Activated CD8-positive, alpha-beta memory T cell treated with anti-CD3 and anti-CD28 coated beads, Interleukin-2, amount 50 U/mL, for 24 hours (primary cell): ENCODE data around the gene TMEM203.
"Not testable (repeated sequence)": the region's sequence is repeated elsewhere in the genome, so short reads cannot be mapped to it uniquely, and the experiment has no call there.

Experiments used
- DNase-seq: peaks from one replicate; pipeline ENCODE4 v3.0.0-alpha.2; 2020; ENCODE audit errors: extremely low read depth

TMEM203 gene

DNA sequence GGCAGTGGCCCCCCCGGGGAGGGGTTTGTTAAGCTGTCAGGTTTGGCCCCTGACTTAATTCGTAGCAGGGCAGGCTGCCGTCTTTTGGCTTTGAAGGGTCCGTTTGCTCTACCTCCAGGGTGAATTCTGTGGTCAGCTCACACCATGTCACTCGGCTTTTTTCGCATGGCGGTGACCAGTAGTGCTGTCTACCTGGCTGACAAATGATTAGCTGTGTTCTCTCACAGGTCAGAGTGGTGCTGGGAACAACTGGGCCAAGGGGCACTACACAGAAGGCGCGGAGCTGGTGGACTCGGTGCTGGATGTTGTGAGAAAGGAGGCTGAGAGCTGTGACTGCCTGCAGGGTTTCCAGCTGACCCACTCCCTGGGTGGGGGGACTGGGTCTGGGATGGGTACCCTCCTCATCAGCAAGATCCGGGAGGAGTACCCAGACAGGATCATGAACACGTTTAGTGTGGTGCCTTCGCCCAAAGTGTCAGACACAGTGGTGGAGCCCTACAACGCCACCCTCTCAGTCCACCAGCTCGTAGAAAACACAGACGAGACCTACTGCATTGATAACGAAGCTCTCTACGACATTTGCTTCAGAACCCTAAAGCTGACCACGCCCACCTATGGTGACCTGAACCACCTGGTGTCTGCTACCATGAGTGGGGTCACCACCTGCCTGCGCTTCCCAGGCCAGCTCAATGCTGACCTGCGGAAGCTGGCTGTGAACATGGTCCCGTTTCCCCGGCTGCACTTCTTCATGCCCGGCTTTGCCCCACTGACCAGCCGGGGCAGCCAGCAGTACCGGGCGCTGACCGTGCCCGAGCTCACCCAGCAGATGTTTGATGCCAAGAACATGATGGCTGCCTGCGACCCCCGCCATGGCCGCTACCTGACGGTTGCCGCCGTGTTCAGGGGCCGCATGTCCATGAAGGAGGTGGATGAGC, 37.1 kb upstream of the TMEM203 start:
- DNase-seq, result no peak

DNA sequence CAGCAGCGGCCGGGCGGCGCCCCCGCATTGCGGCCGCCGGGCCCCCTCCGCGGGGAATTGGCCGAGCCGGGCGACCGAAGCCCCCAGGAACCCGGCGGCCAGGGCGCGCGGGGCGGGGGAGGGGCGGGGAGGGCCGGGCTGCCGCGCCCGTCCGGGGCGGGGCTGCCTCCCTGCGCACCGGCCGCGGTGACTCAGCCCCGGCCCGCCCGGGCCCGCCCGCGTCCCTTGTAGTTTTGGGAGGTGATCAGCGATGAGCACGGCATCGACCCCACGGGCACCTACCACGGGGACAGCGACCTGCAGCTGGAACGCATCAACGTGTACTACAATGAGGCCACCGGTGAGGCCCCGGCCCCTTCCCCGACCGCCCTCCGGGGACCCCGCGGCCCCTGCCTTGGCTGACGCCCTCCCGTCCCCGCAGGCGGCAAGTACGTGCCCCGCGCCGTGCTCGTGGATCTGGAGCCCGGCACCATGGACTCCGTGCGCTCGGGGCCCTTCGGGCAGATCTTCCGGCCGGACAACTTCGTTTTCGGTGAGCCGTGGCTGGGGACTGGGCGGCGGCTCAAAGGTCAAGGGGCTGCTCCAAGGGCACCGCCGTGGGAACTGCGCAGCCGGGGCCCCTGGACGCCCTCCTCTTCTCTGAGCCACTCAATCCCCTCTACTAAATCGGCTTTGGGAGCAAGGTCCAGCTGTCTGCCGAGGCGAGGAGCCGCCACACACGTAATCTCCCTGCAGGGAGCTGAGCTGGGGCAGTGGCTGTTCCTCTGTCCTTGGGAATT, 36.2 kb upstream of the TMEM203 start:
- no peak for DNase-seq

DNA sequence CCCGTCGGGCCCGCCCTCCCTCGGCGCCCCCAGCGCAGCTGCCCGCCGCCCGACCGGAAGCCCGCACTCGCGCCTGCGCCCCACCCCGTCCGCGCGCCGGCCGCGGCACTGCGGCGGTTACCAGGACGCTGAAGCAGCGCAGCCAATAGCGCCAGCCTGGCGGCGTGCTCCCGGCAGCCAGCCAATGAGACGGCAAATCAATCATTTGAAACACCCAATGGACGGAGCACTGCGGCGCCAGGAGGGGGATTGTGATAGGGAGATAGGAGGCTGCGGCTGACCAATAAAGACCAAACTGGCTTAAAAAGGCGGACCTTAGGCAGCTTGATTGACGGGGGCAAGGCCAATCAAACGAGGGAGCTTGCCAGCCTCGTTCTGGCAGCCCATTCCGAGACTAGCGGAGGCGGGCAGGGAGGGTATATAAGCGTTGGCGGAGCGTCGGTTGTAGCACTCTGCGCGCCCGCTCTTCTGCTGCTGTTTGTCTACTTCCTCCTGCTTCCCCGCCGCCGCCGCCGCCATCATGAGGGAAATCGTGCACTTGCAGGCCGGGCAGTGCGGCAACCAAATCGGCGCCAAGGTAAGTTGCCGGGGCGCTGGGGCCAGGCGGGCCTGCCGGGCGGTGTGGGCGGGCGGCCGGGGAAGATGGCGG, 35.5 kb upstream of the TMEM203 start, which contains the start of gene TUBB4B:
TUBB4B (plus strand) TSS at position 447 of the 649 bp plus-strand sequence; CDS start at position 521, 74 bp downstream.
- DNase-seq, result peak; percentile 97

DNA sequence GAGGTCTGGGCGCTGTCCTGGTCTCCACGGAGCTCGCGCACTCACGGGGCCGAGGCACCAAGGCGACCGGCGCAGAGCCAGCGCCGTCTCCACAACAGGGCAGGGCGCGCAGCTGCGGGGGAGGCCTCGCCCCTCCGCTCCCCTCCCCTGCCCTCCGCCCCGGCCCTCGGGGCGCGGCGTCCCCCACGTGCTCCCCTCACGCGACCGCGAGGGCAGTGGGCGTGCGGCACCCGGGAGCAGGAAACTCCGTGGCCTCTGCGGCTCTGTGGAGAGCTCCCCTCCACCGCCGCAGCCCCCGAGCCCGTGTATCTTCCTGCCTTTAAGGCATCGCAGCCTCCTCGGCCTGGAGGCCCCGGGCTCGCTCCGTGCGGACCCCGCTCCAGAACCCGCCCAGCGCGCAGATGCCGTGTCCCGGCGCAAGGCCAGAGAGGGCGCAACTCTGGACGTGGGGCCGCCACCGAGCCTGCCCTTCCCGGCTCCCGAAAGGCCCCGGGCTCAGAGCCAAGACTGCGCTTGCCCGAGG, 34.9 kb upstream of the TMEM203 start:
- peak; percentile 32 for DNase-seq

DNA sequence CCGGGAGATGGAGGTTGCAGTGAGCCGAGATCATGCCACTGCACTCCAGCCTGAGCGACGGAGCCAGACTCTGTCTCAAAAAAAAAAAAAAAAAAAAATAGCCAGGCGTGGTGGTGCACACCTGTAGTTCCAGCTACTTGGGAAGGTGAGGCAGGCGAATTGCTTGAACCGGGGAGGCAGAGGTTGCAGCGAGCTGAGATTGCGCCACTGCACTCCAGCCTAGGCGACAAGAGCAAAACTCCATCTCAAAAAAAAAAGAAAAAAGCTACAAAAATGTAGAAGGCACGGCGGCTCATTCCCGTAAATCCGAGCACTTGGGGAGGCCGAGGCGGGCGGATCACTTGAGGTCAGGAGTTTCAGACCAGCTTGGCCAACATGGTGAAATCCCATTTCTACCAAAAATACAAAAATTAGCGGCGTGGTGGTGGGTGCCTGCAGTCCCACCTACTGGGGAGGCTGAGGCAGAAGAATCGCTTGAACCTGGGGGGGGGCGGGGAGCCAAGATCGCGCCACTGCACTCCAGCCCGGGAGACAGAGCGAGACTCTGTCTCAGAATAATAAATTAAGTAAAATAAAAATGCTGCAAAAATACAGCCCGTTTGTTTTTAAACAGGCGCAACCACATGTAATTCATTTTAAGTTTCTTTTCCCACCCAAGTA, 34.2 kb upstream of the TMEM203 start:
- not testable (repeated sequence) for DNase-seq

DNA sequence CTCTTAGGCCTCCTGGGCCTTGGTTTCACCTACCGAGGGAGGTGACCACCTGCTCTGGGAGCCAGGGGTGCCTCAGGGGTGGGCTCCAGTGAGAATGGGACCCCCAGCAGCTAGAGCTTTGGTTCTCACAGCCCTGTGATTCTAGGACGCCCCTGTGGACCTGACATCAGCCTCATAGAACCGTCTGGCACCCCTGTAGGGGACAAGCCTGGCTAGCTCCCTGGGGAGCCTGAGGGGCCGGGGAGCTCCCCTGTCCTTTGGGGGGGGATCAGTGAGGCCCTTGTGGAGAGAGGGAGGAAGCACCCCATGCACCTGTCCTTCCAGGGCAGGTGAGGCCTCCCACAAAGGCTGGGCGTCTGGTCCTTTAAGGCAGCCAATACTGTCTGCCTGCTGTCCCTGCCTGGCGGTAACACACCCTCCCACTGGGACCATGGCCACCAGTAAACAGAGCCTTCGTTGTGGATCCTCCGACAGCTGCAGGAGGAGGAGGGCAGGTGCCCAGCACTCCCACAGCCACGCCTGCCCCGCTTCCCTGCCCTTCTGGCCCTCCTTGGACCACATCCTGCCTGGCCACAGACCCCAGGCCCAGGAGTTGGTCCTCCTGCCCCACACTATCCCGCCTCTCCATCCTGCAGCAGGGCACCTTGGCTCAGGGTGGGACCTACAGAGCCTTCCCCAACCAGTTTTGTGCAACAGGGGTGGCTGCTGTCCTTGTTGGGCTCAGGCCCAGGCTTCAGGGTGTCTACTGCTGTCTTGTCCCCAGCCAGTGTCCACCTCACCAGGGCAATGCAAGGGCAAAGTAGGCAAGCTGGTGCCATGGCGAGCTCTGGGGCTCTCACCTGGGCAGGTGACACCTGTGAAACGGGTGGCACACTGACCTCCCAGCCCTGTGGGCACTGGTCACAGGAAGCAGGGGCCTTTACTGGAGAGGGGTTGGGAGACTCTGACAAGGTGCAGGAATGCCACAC, 32.6 kb upstream of the TMEM203 start:
- DNase-seq, result no peak

DNA sequence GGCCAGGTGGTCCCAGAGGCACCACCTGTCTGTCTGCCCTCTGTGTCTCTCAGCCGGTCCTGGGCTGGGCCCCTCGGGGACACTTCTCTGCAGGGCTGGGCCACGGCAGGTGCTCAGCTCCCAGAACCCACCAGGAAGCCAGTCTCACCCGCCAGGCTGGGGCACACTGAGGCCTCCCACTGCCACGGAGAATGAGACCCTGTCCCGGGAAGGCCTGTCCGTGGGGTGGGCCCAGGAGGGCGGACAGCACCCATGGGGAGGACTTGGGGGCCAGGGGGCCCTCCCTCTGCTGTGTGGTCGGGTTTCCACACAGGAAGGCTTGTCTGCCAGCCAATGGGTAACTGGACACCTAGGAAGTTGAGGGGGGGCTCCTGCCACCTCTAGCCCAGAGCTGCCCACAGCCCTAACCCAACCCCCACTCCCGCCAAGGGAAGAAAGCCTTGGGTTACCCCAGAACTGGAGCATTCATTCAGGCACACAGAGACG, 31.5 kb upstream of the TMEM203 start:
- DNase-seq, result no peak

DNA sequence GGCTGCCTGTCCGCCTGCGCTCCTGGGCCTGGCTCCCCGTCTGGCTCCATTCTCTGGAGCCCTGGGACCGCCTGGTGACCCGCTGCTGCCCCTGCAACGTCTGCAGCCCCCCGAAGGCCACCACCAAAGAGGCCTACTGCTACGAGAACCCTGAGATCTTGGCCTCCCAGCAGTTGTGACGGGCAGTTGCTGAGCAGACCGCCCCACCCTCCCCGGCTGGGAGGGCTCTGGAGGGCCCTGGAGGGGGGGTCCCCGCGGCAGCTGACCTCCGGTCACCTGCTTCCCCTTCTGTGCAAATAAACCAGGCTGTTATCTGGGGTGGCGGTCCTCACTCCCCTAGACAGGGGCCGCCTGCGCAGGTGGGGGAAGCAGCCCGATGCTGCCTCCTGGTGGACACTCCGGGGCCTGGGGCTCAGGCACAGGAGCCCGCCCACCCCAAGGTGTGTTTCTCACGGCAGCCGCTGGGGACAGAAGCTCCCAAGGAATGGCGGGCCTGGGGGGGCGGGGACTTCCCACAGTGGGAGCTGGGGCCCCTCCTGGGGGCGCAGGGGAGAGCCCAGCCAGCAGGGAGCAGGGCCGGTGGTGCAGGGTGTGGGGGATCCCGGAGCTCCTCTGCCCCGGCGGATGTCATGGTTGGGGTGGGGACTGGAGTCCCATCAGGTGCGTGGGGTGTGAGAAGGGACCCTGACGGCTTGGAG, 30.9 kb upstream of the TMEM203 start:
- peak; percentile 72 for DNase-seq

DNA sequence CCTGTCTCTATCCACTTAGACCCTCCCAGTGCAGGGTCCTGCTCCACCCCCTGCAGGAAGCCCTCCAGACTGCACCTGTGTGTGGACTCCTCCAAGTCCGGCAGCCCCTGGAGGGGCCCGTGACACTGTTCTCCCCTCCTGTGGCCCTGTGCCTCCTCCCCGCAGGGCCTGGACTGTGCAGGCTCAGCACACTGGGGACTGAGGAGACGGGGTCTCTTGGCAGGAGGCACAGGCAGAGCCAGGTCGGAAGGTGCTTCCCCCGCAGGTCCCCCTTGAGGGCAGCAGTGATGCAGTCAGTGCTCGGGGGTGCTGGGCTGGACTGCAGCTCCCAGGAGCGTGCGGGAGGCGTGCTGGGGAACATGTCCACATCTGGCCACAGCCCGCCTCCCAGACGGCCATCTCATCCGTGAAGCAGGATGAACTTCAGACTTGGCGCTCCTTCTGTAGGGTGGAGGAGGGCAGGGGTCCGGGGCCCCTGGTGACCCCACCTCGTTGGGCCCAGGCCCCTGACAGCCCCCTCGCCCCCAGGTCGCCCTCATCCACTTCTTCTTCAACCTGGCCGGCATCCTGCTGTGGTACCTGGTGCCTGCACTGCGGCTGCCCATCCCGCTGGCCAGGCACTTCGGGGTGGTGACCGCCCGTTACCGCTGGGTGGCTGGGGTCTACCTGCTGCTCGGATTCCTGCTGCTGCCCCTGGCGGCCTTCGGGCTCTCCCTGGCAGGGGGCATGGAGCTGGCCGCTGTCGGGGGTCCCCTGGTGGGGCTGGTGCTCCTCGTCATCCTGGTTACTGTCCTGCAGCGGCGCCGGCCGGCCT, 30.2 kb upstream of the TMEM203 start:
- DNase-seq, result no peak

DNA sequence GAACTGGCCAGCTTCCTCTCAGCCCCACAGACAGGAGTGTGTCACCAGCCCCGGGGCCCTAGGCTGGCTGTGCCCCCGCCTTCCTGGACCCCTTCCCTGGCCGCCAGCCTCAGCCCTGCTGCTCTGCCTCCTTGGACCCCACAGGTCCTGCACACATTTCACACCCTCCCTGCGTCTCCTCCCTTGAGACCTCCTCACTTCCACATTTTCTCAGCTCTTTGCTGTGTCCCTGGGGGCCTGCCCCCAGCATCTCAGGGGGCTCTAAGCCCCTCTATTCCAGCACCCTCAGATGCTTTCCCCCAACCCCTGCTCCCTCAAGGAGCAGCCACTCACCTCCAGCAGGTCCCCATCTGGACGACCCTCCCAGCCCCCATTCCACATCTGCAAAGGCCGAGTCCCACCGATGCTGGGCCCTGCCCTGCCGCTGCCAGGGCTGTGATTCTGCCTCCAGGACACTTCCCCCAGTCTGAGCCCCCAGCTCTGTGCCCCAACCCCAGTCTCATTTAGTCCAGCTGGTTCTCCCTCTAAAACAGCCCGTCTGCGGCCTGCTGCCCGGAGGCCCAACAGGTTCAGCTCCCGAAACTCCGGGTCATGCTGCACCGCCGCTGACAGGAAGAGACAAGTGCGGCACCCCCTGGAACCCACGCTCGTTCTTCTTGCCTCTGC, 29.4 kb upstream of the TMEM203 start:
- DNase-seq, result no peak

DNA sequence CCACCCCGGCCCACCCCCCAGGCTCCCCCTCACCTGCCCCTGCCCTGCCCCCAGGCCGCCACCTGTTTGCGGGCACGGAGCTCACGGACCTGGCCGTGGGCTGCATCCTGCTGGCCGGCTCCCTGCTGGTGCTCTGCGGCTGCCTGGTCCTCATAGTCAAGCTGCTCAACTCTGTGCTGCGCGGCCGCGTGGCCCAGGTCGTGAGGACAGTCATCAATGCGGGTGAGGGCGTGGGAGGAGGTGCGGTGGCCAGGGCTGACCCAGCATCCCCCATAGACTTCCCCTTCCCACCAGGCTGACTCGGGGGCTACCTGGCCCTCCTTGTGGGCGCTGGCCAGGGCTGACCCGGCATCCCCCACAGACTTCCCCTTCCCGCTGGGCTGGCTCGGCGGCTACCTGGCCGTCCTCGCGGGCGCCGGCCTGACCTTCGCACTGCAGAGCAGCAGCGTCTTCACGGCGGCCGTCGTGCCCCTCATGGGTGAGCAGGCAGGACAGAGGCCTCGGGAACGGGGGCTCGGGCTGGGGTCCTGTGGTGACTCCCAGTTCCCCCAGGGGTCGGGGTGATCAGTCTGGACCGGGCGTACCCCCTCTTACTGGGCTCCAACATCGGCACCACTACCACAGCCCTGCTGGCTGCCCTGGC, 28.7 kb upstream of the TMEM203 start:
- DNase-seq, result no peak

DNA sequence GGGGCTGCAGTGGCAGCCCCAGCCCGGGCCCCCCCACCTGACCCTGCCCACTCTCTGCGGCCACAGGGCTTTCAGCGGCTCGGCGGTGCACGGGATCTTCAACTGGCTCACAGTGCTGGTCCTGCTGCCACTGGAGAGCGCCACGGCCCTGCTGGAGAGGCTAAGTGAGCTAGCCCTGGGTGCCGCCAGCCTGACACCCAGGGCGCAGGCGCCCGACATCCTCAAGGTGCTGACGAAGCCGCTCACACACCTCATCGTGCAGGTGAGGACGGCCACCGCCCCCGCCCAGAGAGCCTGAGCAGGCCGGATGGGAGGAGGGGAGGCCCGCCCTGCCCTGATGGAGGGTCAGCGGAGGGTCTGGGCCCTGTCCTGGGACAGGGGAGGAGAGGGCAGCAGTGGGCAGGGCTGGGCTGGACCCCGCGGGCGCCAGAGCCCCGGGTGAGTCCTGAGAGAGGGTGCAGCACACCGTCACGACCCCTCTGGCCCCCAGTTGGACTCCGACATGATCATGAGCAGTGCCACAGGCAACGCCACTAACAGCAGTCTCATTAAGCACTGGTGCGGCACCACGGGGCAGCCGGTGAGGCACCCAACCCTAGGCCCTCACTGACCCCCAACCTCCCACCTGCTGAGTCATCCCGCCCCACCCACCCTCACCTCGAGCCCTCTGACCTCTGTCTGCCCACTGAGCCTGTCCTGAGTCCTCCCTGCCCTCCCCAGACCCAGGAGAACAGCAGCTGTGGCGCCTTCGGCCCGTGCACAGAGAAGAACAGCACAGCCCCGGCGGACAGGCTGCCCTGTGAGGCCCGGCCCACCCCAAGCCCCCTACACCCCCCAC, 27.9 kb upstream of the TMEM203 start:
- DNase-seq, result no peak

DNA sequence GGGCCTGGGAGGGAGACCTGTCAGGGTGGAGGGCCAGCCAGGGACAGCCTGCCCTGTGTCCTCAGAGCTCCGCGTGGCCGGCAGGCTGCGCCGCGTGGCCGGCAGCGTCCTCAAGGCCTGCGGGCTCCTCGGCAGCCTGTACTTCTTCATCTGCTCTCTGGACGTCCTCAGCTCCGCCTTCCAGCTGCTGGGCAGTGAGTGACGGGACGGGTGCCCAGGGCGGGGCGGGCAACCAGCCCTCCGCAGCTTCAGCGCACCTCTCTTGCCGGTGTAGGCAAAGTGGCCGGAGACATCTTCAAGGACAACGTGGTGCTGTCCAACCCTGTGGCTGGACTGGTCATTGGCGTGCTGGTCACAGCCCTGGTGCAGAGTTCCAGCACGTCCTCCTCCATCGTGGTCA, 27.1 kb upstream of the TMEM203 start:
- DNase-seq, result no peak

DNA sequence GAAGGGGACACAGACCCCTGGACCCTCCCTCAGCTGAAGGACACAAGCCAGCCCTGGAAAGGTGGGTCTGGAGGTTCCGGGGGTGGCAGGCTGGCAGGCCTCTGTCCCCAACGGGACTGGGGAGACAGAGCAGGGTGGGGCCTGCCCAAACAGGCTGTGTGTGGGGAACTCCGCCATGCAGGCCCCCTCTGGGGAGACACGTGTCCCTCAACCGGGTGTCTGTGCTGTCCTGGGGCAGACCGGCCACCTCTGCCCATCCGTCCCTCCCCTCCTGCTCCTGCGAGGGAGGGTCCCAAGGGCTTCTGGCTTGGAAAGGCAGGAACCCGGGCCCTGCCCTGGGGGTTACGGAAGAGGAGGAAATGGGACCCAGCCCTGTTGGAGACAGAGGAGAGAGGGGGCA, 26.7 kb upstream of the TMEM203 start:
- DNase-seq, result no peak

DNA sequence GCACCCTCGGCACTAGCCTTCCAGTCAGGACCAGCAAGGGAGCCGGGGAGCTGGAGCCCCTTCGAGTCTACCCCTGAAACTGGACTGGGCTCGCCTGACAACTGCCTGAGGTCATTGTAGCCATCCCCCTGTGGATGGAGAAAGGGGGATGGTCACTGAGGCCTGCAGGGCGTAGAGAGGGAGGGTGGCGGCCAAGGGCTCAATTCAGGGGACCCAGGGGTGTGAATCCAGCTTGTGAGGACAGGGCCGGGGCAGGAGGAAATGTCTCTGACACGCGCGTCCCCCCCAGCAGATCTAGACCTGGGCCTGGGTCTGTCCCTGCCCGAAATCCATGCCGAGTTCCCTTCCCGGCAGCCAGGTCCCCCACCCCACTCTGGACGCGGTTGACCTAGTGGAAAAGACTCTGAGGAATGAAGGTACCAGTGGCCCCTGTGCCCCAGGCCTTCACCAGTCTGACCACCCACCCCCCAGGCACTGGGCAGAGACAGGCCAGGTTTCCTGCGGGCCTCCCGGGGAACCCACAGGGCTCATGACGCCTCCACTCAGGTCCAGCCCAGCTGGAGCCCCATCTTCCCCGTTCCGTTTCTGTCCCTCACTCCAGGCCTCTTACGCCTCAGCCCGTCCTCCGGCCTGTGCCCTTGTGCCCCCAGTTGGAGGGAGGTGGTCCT, 26.1 kb upstream of the TMEM203 start:
- no peak for DNase-seq
